ENCODE results near the gene PUDP.
"Not testable (repeated sequence)": the region's sequence is repeated elsewhere in the genome, so short reads cannot be mapped to it uniquely, and the experiment has no call there.

PUDP gene

DNA sequence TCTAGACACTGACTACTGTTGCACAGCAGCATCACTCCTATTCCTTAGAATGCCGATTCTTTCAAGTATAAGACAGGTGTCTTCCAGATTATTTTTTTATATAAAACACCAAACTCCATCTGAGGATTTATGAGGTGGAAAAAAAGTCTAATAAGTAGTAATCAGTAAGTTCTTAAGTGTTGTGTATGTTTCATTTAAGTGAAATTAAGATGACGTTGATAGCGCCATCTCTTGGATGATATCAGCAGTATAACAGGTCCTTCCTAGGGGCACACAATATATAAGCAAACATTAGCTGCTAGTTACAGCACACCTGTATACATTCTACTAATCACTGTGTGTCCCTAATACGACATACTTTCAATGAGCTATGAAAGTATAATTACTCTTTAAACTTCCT, 100.0 kb downstream of the PUDP start:
- TF ChIP-seq, protein P1, sequence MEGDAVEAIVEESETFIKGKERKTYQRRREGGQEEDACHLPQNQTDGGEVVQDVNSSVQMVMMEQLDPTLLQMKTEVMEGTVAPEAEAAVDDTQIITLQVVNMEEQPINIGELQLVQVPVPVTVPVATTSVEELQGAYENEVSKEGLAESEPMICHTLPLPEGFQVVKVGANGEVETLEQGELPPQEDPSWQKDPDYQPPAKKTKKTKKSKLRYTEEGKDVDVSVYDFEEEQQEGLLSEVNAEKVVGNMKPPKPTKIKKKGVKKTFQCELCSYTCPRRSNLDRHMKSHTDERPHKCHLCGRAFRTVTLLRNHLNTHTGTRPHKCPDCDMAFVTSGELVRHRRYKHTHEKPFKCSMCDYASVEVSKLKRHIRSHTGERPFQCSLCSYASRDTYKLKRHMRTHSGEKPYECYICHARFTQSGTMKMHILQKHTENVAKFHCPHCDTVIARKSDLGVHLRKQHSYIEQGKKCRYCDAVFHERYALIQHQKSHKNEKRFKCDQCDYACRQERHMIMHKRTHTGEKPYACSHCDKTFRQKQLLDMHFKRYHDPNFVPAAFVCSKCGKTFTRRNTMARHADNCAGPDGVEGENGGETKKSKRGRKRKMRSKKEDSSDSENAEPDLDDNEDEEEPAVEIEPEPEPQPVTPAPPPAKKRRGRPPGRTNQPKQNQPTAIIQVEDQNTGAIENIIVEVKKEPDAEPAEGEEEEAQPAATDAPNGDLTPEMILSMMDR (conservative IDR thresholded peaks at IDR 0.05), result no peak
- H3K27ac ChIP-seq, result no peak overlapping the region

GRCh38 chrX:7045238-7045955, 102.6 kb downstream of the PUDP start:
- no peak overlapping the region for H3K27ac ChIP-seq
- TF ChIP-seq, protein P1 (conservative IDR thresholded peaks at IDR 0.05), result no peak

- H3K27ac ChIP-seq, result not testable (repeated sequence)
These were observed 104.0 kb downstream of the PUDP start for GRCh38 chrX:7043796-7044433.

GRCh38 chrX:7028246-7028645, 119.7 kb downstream of the PUDP start:
- H3K27ac ChIP-seq, result no peak overlapping the region
- TF ChIP-seq, protein P1 (conservative IDR thresholded peaks at IDR 0.05), result no peak

DNA sequence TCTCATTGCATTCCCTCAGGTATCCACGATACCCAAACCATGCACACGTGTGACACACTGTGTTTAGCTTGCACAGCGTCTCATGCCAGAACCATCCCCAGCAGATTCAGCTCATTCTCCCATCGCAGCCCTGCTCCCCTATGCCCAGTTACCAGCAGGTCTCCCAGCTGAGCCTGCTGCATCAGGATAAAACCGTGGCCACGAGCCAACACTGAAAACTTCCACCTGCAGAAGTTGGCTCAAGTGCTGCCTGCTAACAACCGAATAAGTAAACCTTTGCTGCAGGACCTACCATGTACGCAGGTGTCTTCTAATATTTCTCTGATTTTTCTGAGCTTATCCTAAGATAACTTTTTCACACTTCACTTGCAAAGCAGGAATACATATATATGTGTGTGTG, 120.9 kb downstream of the PUDP start:
- TF ChIP-seq, protein P1 (conservative IDR thresholded peaks at IDR 0.05), result no peak
- no peak overlapping the region for H3K27ac ChIP-seq

GRCh38 chrX:7026365-7026764, 121.6 kb downstream of the PUDP start:
- not testable (repeated sequence) for H3K27ac ChIP-seq

GRCh38 chrX:7025471-7025870, 122.5 kb downstream of the PUDP start:
- TF ChIP-seq, protein P1 (conservative IDR thresholded peaks at IDR 0.05), result no peak
- no peak overlapping the region for H3K27ac ChIP-seq

DNA sequence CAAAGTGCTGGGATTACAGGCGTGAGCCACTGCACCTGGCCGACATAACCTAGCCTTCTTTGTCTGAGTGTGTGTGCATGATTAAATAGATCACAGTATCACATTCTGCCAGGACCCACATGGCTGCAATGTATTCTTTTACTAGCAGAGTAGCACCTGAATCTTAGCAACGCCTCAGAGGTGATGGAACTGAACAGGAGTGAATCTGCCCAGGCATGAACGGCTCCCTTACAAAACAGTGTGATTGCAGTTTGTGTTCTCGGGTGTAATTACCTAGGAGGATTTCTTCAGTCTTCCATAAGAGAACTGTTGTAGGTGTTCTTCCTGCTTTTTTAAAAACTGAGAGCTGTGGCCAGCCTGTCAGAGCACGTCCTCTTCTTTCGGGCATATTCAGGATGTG, 123.1 kb downstream of the PUDP start:
- no peak overlapping the region for H3K27ac ChIP-seq
- TF ChIP-seq, protein P1 (conservative IDR thresholded peaks at IDR 0.05), result no peak

DNA sequence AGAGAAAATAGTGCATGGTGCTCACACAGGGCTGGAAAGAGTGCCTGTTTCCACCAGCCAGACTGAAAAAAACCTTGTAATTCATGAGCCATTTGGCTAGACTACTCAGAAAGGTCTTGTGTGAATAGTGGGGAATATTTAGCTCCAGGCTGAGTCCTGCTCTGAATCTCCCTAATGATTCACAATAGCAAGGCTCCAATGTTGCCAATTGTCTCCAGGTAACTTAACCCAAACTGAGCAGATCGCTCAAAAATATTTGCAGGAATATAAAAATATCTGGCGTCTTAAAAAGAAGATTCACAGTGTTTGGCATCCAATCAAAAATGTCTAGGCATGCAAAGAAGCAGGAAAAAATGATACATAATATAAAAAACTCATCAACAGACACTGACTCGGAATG, 125.0 kb downstream of the PUDP start:
- not testable (repeated sequence) for H3K27ac ChIP-seq
